HuH-7 (cell line): ENCODE data around the gene RXRG.
"Not testable (repeated sequence)": the region's sequence is repeated elsewhere in the genome, so short reads cannot be mapped to it uniquely, and the experiment has no call there.

ENCODE experiments used
- DNase-seq: peaks from one replicate; pipeline ENCODE4 v3.0.0; 2011; ENCODE audit warnings: low spot score

The RXRG gene

DNA sequence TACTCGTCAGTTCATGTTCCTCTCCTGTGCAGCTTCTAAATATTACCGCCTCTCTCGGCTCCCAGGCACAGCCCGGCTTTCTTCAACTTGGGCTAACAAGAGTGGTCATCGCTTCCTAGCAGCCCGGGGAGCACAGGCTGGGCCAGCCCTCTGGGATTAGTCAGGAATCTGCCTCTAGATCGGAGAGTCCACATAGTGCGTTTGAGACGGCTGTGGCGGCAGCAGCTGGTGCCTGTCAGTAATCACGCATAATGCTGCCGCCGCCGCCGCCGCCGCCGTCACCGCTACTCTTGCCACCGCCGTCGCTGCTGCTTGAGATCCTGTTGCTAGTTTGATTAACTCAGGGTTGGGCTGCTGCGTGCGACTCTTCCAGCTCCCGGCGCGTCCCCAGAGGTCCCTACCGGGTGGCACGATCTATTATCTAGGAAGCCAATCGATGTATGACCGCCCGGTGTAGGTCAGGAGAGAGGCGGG lies at the start of gene RXRG:
Gene RXRG, minus strand, starts transcription at position 230 of the 474 bp plus-strand sequence. CDS start 233 bp downstream, outside the sequence.
- peak; percentile 5 for DNase-seq

DNA sequence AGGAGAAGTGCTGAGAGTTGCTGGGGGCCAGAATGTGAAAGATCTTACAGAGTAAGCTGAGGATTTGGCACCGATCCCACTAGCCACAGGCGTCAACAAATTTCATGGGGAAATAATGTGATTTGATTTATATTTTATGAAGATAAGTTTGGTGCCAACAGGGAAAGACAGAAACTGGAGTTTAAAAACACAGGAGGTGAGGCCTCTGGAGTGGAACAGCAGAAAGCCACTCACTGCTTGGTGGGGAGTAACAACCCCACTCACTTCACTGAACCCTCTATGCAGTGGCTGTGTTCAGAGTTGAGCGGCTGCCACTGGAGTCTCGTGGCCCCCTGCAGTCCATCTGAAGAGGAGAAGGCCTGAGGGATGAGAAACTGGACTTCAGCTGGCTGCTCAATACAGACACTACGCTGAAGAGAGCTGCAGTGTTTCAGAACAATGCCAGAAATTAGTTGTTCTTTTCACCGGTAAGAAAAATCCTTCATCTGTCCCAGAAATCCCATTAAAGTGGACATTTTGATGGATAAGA lies 48.0 kb upstream of the RXRG start:
- DNase-seq, result no peak

DNA sequence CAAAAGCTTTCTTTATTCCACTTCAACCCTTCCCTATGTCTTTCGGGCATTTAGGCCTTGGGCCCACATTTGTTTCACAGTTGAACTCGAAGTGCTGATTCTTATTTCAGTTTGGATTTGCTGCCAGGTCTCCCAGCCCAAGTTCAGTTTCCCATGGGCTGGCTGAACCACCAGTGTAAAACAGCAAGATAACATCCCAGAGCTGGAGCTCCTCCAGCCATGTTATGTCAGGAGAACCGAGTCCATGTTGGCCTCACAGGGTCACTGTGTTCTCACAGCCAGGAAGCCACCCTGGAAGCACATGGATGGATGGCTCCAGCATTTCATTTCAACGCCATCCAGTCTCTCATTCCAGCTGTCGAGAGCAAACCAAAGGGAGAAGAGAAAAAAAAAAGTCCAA lies 45.2 kb upstream of the RXRG start:
- no peak for DNase-seq

DNA sequence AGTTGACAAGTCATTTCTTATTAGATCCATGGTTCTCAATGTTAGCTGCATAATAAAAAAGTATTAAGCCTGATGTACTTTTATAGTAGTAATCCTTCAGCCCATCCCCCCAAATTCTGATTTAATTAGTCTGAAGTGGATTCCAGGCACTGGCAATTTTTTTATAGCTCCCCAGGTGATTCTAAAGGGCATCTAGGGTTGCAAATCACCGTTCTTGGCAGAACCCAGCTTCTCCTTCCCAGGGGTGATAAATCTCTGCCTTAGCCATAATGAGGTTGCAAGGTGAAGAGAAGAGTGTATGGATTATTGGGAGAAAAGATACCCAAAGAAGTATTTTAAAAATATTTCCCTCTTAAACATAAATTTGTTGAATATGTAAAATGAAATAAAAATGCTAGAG lies 43.0 kb upstream of the RXRG start:
- no peak for DNase-seq

DNA sequence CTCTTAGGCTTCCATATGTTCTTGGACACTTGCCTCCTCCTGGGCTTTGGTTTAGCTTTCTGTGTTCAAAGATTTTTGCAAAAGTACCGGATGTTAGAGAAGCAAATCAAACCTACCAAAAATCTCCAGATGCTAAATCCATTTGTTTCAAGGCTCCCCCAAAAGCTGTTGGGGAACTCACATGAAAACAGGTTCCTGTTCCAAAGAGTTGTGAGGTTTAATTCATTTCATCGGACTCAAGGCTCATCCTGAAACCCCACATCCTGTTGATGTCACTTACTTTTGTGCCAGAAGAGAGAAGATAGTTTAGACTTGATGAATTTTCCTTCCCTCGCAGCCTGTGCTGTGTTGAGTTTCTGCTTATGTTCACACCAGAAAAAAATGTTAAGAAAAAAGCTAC lies 41.7 kb upstream of the RXRG start:
- no peak for DNase-seq

DNA sequence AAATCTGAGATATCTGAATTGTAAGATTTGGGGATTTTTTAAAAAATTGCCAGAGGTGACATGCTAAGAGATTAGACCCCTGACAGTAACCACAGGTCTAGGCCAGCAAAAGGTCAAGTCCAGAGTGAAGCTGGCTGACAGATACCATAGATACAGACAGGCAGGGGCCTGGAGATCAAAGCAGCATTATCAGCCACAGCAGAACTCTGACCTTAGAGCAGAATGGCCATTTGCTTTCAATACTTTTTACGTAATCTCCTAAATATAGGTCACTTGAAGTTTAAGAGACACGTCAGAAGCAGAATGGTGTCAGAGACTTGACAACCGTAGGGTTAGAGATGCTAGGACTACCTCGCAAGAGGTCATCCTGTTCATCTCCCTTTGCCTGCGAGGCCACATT lies 40.8 kb upstream of the RXRG start:
- no peak for DNase-seq

DNA sequence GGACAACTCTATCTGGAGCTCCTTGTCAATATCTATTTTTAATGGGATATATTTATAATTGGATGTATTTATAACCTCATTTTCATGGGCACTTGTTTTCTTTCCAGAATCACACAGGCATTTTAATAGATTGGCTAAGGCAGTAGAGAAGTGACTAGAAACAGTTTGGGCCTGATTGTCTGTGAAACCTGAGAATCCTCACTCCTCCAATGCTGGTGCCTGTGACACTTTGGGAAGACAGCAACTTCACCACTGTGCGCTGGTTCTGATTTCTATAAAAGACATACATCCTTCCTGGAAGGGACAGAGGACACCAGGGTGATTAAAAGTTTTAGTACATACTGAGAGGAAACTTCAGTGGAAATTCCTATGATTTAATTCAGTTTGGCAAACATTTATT lies 39.6 kb upstream of the RXRG start:
- DNase-seq, result no peak

DNA sequence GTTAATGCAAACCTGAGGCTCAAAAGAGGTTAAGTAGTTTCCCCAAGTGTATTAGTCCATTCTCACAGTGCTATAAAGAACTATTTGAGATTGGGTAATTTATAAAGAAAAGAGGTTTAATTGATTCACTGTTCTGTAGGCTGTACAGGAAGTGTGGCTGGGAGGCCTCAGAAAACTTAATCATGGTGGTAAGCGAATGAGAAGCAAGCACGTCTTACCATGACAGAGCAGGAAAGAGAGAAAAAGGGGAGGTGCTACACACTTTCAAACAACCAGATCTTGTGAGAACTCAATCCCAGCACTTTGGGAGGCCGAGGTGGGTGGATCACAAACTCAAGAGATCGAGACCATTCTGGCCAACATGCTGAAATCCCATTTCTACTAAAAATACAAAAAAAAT lies 38.5 kb upstream of the RXRG start:
- DNase-seq, result no peak

DNA sequence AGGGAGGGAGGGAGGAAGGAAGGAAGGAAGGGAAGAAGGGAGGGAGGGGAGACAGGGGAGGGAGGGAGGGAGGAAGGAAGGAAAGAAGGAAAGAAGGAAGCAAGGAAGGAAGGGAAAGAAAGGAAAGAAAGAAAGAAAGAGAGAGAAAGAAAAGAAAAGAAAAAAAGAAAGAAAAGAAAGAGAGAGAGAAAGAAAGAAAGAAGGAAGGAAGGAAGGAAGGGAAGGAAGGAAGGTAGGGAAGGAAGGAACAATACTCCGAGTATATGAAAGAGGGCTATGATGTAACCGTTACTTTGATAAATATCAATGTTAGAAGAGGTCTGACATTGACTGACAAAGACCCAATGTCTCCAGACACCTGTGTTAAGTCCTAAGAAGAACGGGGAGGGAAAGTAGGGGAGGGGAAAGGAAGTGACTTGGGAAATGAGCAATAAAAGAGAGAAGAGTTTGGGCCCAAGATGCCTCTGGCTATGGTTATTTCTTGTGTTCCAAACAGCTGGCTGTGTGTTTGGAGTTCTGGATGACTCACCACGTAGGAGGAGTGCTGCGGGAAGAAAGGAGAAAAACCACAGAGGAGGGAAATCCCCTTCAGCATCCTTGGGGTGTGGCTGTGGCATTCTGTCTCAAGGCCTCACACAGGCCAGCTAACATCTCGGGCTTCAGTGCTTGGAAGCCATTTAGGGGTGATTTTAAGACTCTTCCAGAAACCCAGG lies 37.0 kb upstream of the RXRG start:
- no peak for DNase-seq

DNA sequence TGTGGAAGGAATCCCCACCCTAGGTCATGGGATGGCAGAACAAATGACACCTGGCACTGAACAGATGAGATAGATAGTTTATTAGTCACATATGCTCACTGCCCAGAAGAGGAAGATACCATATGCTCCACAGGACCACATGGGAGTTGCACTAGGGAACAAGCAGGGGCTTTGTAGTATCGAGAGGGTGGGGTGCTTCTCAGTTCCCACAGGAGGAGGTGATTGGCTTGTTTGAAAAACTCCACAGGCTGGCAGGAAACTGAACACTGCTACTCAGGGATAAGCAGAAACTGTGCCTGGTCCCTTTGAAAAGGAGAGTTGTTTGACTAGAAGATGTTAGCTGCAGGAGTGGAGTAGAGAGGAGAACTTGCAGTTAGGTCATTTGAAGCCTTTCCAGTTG lies 31.9 kb upstream of the RXRG start:
- no peak for DNase-seq

DNA sequence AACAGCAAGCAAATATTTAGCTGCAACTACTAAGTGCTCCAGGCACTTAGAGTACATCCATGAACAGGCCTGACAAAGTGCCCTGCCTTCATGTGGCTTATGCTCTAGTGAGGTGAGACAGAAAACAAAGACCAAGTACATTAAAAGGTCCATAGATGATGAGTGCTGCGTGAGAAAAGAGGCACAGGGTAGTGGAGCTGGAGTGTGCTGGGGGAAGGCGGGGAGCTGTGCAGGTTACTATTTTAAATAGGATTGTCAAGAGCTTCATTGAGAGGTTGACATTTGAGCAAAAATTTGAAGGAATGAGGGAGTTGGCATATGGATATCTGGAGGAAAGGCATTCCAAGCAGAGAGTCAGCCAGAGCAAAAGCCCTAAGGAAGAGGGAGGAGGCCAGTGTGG lies 29.3 kb upstream of the RXRG start:
- no peak for DNase-seq

DNA sequence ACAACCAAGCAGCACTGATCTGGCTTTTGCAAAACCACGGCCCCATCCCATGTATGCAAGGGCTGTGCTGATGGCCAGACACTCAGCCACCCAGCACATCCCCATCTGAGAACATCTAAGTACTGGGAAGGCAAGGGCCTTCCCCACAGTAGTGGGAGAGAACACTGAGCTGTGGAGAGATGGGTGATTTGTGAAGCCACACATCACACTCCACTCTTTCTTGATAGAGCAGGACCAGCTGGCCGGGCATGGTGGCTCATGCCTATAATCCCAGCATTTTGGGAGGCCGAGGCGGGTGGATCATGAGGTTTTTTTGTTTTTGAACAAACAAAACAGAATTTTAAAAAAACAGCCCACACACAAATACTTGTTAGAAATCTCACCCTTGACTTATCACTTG lies 28.2 kb upstream of the RXRG start:
- DNase-seq, result no peak

DNA sequence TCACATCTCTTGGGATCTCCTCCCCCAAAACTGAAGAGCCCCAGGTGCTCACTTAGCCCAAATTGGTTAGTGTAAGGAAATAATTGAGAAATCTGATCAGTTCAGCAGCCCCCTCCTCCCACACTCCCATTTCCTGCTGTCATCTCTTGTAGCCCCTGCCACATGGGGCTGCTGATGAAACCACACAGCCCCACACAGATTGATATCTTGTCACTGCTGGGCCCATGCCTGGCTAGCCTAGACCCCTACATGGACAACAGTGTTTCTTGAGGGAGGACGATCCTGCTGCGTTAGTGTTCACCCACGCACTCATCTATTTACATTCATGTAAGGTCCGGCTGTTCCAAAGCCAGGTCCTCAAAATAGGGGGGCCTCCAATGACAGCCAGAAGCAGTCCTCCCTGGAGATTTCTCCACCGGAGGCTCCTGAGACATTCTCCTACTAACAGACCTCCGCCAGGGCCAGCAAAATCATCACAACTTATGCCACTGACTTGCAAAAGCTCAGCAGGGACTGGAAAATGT lies 23.9 kb upstream of the RXRG start:
- DNase-seq, result no peak

DNA sequence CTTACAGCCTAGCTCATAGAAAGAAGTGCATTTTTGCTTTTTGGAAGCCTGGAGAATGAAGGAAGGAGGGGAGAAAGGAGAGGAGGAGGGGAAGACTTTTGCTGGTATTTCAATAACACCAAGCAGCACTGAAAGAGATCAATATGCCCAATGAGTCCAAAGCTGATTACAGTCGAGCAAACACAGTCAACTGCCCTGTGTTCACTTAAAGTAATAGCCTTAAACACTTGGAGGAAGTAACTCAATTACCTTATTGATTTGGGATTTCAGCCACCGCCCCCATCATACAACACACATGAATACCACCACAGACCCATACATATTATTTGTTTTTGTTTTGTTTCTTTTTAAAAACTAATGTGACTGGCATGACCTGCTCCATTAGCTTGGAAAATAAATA lies 23.3 kb upstream of the RXRG start:
- DNase-seq, result no peak

DNA sequence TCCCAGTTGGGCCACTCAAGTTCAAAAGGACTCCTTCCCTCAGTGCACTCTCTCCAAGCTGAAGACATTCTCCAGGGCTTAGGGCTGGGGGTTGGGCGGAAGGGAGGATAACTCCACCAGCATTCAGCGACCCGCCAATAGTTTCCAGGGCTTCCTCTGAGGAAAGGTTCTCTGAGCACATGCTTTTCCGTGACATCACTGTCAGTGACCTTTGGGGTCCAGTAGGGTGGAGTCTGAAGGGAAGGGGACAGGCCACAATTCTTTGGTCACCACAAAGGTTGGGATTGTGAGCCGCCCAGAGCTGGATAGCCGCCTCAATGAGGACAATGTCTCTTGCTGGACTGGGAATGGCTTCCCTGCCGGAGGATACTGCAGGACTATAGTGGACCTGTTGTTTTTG lies 22.8 kb upstream of the RXRG start:
- DNase-seq, result no peak

DNA sequence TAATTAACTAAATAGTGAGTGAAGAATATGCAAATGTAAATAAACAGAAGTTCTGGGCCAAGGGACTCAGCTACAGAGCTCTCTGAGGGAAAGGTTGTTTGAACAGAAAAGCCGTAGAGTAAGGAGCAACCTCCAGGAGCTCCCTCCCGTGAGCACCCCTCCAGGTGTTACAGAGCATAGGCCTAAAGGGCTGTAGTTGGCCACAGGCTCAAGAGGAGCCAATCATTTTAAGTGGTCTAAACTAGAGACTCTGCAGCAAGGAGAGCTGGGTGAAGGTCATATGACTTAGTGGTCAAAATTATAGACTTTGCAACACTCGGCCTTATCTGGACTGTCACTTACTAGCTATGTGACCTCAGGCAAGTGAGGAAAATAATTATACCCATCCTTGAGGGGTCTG lies 19.1 kb upstream of the RXRG start:
- DNase-seq, result no peak

DNA sequence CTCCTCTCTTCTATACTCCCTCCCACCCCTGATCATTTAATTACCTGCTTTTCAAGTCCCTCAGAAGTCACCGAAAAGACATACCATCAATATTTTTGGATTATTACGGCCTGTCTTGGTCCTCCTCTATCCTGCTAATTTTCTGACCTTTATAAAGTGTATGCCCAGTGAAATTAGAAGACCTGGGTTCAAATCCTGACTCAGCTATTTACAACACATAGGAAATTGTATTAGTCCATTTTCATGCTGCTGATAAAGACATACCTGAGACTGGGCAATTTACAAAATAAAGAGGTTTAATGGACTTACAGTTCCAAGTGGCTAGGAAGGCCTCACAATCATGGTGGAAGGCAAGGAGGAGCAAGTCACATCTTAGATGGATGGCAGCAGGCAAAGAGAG lies 14.8 kb upstream of the RXRG start:
- DNase-seq, result not testable (repeated sequence)

DNA sequence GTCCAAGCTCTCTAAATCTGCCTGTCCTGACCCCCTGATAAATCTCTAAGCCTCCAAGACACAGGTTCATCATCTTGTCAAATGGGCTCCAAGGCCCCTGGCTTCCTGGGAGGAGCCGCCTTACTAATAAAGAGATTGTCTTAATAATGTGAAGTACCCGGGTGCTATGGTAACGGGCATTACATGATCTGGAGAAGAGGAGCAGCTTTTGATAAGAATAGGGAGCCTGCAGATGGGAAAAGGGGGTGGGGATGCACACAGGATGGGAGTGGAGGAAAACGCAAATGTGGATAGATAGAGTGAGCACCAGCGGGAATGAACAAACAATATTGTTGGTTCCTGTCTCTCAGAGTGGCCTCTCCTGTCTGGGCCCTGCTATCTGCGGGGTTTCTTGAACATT lies 11.9 kb upstream of the RXRG start:
- no peak for DNase-seq

DNA sequence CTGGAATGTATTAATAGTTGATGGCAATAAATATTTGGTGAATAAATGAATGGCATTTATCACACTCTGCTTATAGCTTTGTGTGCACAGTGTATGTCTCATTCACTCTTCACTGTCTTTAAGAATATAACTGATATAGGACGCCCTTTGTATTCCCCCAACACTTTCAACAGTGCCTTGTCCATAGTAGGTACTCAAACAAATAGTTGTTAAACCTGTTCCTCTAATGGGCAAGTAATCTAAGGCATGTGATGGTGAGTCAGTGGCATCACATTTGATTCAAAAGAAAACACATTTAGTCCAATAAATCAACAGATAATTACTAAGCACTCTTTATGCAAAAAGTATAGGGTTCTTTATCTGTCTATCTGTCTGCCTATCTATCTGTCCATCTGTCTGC lies 11.2 kb upstream of the RXRG start:
- DNase-seq, result no peak

DNA sequence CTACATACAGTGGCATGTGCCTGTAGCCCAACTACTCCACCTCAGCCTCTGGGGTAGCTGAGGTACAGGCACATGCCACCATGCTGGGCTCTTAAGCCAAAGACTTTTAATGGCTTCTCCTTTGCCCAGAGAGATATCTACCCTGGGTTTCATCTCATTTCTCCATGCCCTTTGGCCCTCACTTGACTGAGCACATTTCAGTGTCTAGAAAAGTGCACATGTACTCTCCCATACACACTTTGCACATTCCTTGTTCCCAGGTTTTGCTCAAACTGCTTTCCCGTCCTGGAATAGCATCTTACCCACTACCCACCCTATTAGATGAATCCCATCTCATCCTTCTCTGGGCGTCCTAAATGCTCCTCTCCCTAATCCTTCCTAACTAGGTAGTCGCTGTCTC lies 10.2 kb upstream of the RXRG start:
- no peak for DNase-seq

DNA sequence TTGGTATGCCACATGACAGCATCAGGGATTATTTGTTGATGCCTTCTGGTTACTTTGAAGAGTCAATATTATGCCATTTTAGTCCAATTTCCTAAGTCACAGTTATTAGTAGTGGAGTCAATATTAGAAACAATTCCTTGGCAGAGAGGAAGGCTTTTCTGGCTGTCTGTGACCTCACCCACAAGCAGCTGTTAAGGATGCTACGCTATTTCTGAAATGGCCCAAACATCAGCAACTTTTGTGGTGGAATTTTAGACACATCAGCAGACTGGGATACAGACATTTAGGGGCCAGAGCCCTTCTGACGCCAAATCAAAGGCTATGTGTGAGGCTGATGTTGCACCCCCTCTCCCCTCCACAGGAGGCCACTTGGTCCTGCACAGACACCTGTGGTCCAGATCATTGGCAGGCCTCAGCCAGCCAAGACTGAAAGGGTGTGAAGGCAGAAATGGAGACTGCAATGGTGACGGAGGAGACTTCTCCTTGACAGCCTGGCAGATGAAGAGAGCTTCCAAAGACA lies 9.2 kb upstream of the RXRG start:
- no peak for DNase-seq

DNA sequence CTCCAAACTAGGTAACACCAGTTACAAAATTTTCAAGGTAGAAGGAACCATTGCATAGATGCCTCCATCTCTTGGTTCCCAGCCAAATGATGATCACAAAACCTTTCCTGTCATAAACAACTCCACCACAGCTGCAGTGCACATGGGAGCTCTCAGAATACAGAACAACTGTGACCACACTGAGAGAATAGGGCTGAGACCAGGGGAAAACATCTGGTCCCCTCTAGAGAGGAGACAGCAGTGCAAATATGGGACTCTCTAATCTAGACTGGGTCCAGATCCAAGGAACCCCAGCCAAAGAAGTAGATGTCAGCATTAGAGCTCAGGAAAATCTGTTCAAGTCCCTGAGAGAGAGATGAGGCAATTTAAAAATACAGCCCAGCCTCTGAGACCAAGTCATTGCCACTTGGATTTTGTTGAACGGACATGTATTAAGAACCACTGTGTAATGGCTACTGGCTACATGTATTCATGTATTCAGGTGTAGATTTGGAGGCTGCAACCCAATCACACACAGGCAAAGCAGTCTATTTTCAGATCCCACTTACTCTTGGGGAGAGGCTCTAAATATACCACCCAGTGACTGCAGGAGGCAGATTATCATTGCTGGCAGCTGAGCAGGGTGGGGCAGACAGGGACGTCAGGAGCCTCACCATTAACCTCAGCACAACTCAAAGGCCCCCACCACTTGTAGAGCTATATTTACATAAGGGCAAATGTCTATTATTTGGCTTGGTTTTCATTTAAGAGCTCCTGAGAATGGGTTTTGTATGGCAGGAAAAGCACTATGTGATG lies 7.6 kb upstream of the RXRG start:
- no peak for DNase-seq

DNA sequence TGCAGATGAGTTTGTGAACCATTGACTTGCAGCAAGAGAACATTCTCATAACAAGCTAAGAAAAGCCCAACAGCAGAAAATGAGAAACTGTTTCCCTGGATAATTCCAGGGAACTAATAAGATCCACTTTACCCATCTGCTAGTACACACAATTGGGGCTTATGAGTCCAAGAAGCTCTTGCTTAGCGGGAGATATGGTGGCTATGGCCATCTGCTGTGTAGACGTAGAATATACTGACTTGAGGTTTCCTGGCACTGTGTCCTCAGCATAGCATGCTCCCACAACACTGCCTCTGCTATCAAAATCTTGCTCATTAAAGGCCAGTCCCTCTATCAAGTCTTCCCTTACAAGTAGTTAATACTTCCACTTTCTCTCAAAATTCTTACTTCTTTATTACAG lies 6.8 kb upstream of the RXRG start:
- no peak for DNase-seq
